GM03348 (cell line): ENCODE measurements around the gene C5orf46.
A peak's percentile ranks its signal among the peaks of the same experiment; 100 is the strongest.
"Not testable (repeated sequence)": the region's sequence is repeated elsewhere in the genome, so short reads cannot be mapped to it uniquely, and the experiment has no call there.

Source experiments
- DNase-seq: peaks from one replicate; pipeline ENCODE4 v3.0.0; 2012; ENCODE audit warnings: low spot score

C5orf46 gene

GRCh38 chr5:147893820-147894219, 12.5 kb downstream of the C5orf46 start:
- no peak for DNase-seq

GRCh38 chr5:147892696-147893296, 13.5 kb downstream of the C5orf46 start:
- no peak for DNase-seq

- no peak for DNase-seq
Observed at GRCh38 chr5:147887930-147888329, 18.4 kb downstream of the C5orf46 start.

- DNase-seq: peak; percentile 14
Observed at GRCh38 chr5:147887026-147887627, 19.2 kb downstream of the C5orf46 start.

- DNase-seq: no peak
Observed at GRCh38 chr5:147882586-147883313, 23.6 kb downstream of the C5orf46 start.

GRCh38 chr5:147880487-147880886, 25.9 kb downstream of the C5orf46 start:
- no peak for DNase-seq

- DNase-seq: no peak
Observed at GRCh38 chr5:147879784-147880183, 26.6 kb downstream of the C5orf46 start.

GRCh38 chr5:147878066-147878759, 28.1 kb downstream of the C5orf46 start, which contains the start of gene SCGB3A2:
TSS of gene SCGB3A2 (plus strand) at chr5:147878711. CDS start at chr5:147878804, 93 bp downstream.
- no peak for DNase-seq

GRCh38 chr5:147876626-147877025, 29.7 kb downstream of the C5orf46 start:
- no peak for DNase-seq

GRCh38 chr5:147876141-147876540, 30.2 kb downstream of the C5orf46 start:
- DNase-seq: no peak

- DNase-seq: no peak
Observed at GRCh38 chr5:147874910-147875367, 31.4 kb downstream of the C5orf46 start.

- DNase-seq: not testable (repeated sequence)
Observed at GRCh38 chr5:147874118-147874875, 32.0 kb downstream of the C5orf46 start.

GRCh38 chr5:147872744-147873435, 33.4 kb downstream of the C5orf46 start:
- not testable (repeated sequence) for DNase-seq

GRCh38 chr5:147871980-147872549, 34.3 kb downstream of the C5orf46 start:
- not testable (repeated sequence) for DNase-seq

- DNase-seq: not testable (repeated sequence)
Observed at GRCh38 chr5:147869892-147870291, 36.4 kb downstream of the C5orf46 start.

- DNase-seq: no peak
Observed at GRCh38 chr5:147869112-147869511, 37.2 kb downstream of the C5orf46 start.

GRCh38 chr5:147863454-147864158, 42.7 kb downstream of the C5orf46 start:
- DNase-seq: no peak

GRCh38 chr5:147860641-147861025, 45.7 kb downstream of the C5orf46 start:
- no peak for DNase-seq

GRCh38 chr5:147859962-147860640, 46.2 kb downstream of the C5orf46 start:
- DNase-seq: no peak

- DNase-seq: no peak
Observed at GRCh38 chr5:147858565-147858964, 47.8 kb downstream of the C5orf46 start.
